ENCODE measurements around the gene ASB10. TPM values are rescaled to one million over a fixed set of nuclear protein-coding genes. Genes with fewer than 3 reads are reported as not detected.

The ASB10 gene
- total RNA-seq, 1 donor from 2014 or later: not detected

- Mint-ChIP-seq H3K27me3 (peaks cover 3% of the 10 kb centered on the region), H3K27ac (no peak overlapping the region), H3K4me1 (ENCODE audit: low read depth) (peaks cover 4% of the 10 kb centered on the region), H3K9me3 (ENCODE audit: low read depth) (no peaks in the 10 kb centered on the region), H3K4me3 (ENCODE audit: low read depth) (no peak overlapping the region), H3K36me3 (ENCODE audit: insufficient read depth) (peaks cover 23% of the 10 kb centered on the region)
- TF ChIP-seq CTCF (IDR thresholded peaks at IDR 0.05; ENCODE audit: unreplicated experiment): no peak
- DNase-seq (ENCODE audit: low spot score, unreplicated experiment): no peak
These were observed 56.3 kb downstream of the ASB10 start for GRCh38 chr7:151130741-151131157.

GRCh38 chr7:151129960-151130591, 57.0 kb downstream of the ASB10 start:
- Mint-ChIP-seq H3K36me3 (ENCODE audit: insufficient read depth) (peaks cover 20% of the 10 kb centered on the region), H3K4me3 (ENCODE audit: low read depth) (no peak overlapping the region), H3K9me3 (ENCODE audit: low read depth) (no peaks in the 10 kb centered on the region), H3K4me1 (ENCODE audit: low read depth) (peaks cover 7% of the 10 kb centered on the region), H3K27me3 (peaks cover 3% of the 10 kb centered on the region), H3K27ac (no peak overlapping the region)
- no peak for DNase-seq (ENCODE audit: low spot score, unreplicated experiment)
- no peak for TF ChIP-seq CTCF (IDR thresholded peaks at IDR 0.05; ENCODE audit: unreplicated experiment)

GRCh38 chr7:151129117-151129959, 57.7 kb downstream of the ASB10 start:
- TF ChIP-seq CTCF (IDR thresholded peaks at IDR 0.05; ENCODE audit: unreplicated experiment): no peak
- Mint-ChIP-seq H3K9me3 (ENCODE audit: low read depth) (no peaks in the 10 kb centered on the region), H3K27me3 (peaks cover 3% of the 10 kb centered on the region)

GRCh38 chr7:151128716-151129115, 58.3 kb downstream of the ASB10 start:
- no peak overlapping the region for H3K4me3 Mint-ChIP-seq (ENCODE audit: low read depth)
- H3K27me3 Mint-ChIP-seq: peaks cover 3% of the 10 kb centered on the region
- H3K36me3 Mint-ChIP-seq (ENCODE audit: insufficient read depth): peaks cover 27% of the 10 kb centered on the region
- H3K4me1 Mint-ChIP-seq (ENCODE audit: low read depth): peaks cover 9% of the 10 kb centered on the region
- no peak overlapping the region for H3K27ac Mint-ChIP-seq
- no peak for TF ChIP-seq CTCF (IDR thresholded peaks at IDR 0.05; ENCODE audit: unreplicated experiment)
- no peak for DNase-seq (ENCODE audit: low spot score, unreplicated experiment)
- H3K9me3 Mint-ChIP-seq (ENCODE audit: low read depth): no peaks in the 10 kb centered on the region

More at GRCh38 chr7:151129117-151129959, 57.7 kb downstream of the ASB10 start:
- no peak for DNase-seq (ENCODE audit: low spot score, unreplicated experiment)
- Mint-ChIP-seq H3K36me3 (ENCODE audit: insufficient read depth) (peaks cover 21% of the 10 kb centered on the region), H3K27ac (no peak overlapping the region), H3K4me3 (ENCODE audit: low read depth) (no peak overlapping the region), H3K4me1 (ENCODE audit: low read depth) (peaks cover 7% of the 10 kb centered on the region)

GRCh38 chr7:151128144-151128543, 58.9 kb downstream of the ASB10 start:
- no peak for TF ChIP-seq CTCF (IDR thresholded peaks at IDR 0.05; ENCODE audit: unreplicated experiment)
- no peaks in the 10 kb centered on the region for H3K9me3 Mint-ChIP-seq (ENCODE audit: low read depth)
- peaks cover 9% of the 10 kb centered on the region for H3K4me1 Mint-ChIP-seq (ENCODE audit: low read depth)
- H3K36me3 Mint-ChIP-seq (ENCODE audit: insufficient read depth): peaks cover 31% of the 10 kb centered on the region
- H3K4me3 Mint-ChIP-seq (ENCODE audit: low read depth): no peak overlapping the region
- peaks cover 3% of the 10 kb centered on the region for H3K27me3 Mint-ChIP-seq
- H3K27ac Mint-ChIP-seq: no peak overlapping the region
- DNase-seq (ENCODE audit: low spot score, unreplicated experiment): no peak

All from progenitor cell of endocrine pancreas (in vitro differentiated cells).